Activated gamma-delta T cell (primary cell): ENCODE data around the gene SYT5.
A peak's percentile ranks its signal among the peaks of the same experiment; 100 is the strongest.
"Not testable (repeated sequence)": the region's sequence is repeated elsewhere in the genome, so short reads cannot be mapped to it uniquely, and the experiment has no call there.

ENCODE experiments used
- DNase-seq: peaks from one replicate; lab custom pipeline; 2025; lab: John Stamatoyannopoulos, UW

The SYT5 gene

DNA sequence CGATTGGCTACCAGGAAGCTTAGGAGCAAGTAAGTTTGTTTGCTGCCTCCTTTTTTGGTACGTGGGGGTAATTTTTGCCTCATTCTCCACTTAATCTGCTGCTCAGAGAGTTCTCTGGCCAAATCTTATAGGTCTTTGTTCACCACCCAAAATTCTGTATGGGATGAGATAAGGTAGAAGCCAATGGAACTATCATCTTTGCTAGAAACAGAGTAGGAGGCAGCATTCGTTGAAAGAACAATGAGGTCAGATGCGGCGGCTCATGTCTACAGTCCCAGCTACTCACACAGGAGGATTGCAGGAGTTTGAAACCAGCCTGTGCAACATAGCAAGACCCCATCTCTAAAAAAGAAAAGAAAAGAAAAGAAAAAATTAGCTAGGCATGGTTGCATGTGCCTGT, 8.6 kb downstream of the SYT5 start:
- DNase-seq, result no peak

DNA sequence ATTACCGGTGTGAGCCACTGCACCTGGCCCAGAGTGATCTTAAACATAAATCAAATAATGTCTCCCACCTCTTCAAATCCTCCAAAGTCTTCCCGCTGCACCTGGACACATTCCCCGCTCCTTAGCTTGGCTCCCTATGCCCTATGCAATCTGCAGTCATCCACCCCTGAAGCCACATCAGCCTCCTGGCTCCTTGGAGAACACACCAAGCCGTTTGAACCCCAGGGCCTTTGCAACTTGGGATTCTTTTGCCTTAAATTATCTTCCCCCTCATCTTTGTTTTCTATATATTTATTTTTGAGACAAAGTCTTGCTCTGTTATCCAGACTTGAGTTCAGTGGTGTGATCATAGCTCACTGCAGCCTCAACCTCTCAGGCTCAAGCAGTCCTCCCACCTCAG, 11.0 kb downstream of the SYT5 start:
- no peak for DNase-seq

DNA sequence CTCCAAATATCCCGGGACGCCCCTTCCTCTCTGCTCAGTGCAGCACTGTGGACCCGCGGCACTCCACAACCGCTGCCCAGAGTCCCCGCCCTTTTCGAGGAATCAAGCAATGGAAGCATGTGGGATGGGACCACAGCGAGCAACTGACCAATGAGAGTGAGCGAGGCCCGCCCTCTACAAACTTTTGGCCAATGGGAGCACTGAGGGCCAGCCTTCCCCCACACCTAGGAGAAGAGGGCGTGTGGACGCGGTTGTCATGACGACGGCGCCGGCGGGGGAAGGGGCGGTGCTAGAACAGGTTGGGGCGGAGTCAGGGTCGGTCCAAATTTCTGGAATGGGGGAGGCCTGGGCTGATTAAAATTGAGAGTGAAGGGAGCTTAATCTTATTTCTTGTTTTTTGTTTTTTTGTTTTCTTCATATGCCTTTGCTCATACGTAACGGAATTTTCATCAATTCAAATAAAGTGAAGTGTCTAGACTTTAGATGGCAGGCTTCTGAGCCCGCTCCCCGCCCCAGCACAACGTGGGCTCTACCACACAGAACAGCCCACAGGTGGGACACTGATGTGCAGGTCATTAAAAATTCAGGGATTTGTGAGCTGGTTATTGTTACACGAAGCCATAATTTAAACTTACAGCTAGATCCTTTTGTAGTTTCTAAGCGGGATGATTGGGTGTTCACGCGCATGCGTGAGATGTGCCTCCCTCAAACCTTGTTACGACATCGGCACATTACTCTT, 13.4 kb downstream of the SYT5 start, which contains the start of gene DNAAF3:
TSS of gene DNAAF3 (minus strand) at position 84 of the 739 bp plus-strand sequence. CDS start 200 bp downstream, outside the sequence.
- peak; percentile 29 for DNase-seq

DNA sequence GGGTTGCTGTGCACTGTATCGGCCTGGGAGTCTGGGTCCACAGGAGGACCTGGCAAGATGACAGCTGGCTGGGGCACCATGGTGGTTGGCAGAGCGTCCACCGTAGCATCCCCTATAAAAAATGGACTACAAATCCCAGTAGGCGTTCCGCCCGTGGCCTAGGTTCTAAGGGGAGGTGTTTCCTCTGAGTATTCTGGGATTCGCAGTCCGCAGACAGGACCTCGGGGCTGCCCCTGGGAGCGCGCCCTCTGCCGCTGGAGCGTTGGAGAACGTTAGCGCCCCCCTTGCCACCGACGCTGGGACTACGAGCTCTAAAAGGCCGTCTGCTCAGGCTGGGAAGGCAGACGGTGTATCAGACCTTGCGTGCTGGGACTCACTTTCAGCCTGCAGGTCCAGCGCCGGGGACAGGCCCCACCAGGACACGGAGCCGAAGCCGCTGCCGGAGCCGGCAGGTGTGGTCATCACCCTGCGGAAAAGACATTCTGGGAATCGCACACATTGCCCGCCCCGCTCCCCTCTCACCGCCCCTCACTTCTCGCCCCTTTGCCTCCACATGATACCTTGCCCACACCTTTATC, 14.0 kb downstream of the SYT5 start:
- no peak for DNase-seq

DNA sequence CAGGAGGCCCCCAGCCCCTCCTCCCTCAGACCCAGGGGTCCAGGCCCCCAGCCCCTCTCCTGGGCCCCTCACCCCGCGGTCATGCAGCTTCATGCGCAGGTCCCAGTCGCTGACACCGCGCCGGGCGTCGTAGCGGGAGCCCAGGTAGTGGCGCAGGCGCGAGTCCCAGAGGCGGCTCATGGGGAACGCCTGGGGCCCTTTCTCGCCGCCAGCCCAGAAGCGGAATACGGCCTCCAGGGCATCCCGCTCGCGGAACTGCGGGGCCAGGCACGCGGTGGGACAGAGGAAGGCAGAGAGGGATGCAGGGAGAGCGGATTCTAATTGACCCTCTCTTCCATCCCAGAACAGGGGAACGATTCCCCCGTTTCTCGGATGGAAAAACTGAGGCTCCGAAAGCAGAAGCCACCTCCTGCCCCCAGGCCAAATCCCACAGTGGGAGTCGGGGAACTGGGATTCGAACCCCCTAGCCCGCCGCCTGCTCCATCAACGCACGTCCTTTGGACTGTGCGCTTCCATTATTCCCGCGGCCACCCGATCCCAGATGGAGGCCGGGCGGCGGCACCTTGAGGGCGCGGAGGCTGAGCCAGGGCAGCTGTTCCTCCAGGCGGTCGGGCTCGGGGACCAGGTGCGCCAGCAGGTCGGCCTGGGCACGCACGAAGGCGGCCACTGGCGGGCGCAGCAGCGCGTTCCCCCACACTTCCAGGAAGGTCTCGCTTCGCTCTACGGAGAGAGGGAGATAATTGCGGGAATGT, 18.3 kb downstream of the SYT5 start:
- DNase-seq, result no peak

DNA sequence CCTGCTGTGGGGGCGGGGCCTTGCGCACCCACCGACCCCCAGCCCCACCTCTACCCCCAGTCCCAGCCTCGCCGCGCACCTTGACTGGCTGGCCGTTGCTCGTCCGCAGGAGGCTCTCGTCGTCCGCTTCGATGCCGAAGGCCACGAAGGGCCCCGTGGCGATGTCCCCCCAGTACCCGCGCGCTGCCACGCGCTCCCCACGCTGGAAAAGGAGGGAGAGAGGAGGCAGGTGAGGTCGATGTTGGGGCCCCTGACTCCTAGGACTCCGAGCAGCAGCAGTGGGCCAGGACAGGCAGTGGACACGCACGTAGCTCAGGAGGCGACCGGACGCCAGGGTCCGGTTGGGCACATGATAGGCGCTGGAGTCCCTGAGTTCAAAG, 19.1 kb downstream of the SYT5 start:
- DNase-seq, result no peak

DNA sequence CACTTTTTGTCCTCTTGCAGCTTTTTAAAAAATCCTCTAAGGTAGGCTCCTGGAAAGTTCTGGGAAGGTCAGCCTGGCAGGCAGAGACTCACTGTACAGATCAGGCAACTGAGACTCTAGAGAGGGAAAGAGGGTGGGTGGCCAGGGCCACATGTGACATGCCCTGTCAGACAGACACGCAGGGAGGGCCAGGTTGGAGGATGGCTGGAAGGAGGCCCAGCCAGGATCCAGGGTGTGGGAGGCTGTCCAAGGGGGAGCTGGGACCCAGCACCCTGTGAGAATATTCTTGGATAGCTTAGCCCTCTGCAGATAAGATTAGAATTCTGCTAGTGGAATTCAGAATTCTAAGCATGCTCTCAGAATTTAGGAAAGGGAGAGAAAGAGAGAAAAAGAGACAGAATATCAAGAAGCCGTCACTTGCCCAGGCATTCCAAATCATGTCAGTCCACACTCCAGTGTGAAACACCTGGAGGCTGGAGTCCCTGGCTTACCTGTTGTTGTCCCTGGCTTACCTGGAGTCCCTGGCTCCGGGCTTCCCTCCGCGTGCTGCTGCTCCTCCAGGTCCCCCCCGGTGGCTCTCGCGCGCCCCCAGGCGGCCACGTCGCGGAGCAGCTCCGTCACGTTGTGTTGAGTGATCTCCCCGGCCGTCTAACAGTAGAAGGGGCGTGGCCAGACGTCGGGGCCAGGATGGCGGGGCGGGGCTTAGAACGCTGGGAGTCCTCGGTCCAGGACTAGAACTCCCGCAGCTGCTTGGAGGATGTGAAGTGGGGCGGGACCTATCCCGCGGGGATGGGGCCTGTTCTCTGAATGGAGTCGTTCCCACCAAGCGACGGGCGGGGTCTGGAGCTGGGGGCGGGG, 19.7 kb downstream of the SYT5 start:
- peak; percentile 70 for DNase-seq

DNA sequence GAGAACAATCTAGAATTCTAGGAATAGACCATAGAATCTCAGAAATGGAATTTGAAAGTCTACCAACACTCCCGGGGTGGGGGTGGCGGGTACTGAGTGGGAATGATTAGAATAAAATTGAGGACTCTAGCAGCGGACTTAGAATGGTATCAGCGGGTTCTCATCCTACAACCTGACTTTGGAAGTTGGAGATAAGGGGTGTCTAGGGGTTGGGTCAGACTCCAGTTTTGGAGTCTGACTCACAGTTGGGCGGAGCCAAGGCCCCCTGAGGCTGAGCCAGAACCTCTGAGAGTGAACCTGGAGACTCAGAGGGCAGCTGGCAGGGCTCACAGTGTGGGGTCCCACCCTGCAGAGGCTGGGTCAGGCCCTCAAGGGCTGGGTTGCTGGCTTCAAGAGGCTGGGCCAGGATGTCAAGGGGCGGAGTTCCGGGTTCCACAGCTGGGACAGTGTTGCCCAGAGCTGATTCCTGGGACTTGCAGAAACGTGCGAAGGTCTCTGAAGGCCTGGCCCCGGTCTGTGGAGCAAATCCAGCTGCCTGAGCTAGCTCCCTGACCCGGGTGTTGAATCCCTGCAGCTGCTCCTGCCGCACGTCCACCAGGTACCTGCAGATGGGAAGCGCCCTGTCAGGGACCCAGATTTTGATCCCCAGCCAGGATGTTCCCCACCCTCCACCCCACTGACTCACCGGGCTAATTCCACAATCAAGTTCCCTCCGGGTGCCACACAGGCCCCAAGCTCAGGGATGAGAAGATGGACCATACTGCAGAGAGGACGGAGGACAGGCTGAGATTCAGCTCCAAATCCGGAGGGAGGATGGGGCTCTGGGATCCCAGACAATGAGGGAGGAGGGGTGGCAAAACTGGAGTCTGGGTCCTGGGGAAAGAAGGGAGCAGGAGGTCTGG, 21.0 kb downstream of the SYT5 start:
- no peak for DNase-seq

DNA sequence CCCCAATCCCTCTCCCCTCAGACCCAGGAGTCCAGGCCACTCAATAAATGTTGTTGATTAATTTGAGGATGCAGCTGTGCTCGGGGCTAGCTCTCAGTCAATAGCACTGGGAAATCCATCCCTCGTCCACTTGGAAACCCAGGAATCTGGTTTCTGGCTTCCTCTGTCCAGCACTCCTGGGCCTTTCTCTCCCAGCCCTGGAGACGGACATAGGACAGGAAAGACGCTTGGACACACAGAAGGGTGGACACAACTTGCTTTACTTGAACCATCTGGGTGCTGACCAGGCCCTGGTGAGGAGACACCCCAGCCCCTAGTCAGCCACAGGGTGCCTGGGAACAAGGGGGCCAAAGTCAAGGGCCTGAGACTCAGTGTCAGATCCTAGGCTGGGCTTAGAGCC, 21.7 kb downstream of the SYT5 start:
- DNase-seq, result no peak

DNA sequence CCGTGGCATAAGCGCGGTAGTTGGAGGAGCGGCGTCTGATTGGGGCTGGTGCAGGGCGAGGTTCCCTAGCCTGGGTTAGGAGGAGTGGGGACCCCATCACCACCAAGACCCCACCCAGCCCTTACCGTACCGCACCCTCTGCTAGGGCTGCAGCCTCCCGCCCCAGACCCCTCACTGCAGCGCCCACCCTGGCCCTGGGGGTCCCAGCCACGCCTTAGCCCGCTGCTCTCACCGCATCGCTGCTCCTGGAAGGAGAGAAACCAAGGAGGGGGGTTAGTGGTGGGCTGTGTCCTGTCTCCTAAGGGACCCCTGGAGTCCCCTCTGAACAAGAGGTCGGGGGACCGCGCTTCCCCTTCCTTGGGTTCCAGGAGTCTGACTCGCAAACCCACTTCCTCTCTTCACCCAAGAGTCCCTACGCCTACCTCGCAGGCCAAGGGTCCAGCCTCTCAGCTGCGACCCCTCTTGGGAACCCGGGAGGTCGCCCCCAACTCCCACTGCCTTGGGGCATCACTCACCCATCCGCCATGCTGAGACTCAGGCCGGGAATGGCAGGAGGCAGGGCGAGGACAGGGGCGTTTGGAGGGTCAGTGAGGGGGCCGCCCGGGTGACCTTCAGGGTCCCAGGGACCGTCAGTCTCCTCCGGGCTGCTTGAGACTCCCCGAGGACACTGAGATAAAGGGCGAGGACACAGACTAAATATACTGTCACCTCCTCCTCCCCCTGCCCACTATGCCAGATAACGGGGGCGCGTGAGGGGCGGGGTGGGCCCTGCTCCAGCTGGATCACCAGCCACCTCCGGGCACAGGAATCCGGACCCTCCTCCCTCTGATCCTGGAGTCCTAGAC, 22.8 kb downstream of the SYT5 start, which contains the start of gene TNNI3:
TSS of gene TNNI3 (minus strand) at position 669 of the 845 bp plus-strand sequence. CDS start at position 526, 143 bp downstream.
- DNase-seq, result no peak

DNA sequence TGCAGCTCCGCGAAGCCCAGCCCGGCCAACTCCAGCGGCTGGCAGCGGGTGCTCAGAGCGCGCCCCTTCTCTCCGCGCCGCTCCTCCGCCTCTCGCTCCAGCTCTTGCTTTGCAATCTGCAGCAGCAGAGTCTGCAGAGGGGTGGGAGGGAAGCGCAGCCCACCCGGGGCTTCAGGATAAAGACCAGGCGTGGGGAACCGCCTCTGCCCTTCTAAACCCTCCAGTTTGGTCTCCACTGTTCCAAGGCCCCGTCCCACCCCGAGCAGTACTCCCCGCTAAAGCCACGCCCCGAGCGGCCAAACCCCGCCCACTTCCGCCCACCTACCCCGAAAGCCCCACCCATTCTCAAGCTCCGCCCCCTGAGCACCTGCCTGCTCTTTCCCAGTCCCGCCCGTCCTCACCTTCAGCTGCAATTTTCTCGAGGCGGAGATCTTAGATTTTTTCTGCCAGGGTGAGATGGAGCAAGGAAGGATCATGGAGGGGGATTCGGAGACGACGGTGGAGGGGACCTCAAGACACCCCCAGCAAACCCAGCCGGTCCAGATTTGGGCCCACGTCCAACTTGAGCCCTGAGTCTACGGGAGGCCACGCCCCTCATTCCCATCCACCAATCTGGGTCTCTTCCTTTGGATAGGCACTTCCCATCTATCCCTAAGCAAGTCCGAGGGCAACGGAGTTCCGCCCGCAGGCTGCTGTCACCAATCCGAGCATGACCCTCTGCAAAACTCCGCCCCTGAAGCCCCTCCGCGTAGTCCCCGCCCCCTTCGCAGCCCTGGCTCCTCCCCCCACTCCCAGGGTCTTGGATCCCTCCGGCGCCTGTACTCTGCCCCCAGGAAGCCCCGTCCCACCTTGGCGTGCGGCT, 23.7 kb downstream of the SYT5 start:
- DNase-seq, result no peak

DNA sequence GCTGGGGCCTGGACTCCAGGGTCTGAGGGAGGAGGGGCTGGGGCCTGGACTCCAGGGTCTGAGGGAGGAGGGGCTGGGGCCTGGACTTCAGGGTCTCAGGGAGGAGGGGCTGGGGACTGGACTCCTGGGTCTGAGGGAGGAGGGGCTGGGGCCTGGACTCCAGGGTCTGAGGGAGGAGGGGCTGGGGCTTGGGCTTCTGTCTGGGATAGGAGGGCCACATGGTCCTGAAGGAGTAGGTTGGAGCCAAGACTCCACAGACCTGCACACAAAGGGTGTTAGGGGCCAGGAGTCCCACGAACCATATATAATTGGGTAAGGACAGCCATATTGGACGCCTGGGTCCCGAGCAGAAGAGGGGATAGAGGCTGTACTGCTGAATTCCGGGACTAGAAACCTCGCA, 24.3 kb downstream of the SYT5 start:
- not testable (repeated sequence) for DNase-seq

DNA sequence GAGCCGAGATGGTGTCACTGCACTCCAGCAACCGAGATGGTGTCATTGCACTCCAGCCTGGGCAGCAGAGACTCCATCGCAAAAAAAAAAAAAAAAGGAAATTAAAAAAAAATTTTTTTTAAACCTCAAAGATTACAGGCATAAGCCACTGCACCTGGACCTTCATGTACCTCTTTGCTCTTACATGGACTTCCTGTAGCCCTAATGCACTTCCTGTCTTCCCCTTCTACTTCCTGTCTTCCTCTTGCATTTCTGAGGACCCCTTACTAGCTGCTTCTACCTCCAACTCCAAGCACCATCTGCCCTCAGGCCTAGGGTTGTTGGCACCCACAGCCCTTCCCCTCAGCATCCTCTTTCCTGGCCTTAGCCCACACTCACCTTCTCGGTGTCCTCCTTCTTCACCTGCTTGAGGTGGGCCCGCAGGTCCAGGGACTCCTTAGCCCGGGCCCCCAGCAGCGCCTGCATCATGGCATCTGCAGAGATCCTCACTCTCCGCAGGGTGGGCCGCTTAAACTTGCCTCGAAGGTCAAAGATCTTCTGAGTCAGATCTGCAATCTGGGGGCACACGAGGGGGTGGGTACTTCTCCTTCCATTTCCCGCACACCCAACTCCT, 26.3 kb downstream of the SYT5 start:
- no peak for DNase-seq

DNA sequence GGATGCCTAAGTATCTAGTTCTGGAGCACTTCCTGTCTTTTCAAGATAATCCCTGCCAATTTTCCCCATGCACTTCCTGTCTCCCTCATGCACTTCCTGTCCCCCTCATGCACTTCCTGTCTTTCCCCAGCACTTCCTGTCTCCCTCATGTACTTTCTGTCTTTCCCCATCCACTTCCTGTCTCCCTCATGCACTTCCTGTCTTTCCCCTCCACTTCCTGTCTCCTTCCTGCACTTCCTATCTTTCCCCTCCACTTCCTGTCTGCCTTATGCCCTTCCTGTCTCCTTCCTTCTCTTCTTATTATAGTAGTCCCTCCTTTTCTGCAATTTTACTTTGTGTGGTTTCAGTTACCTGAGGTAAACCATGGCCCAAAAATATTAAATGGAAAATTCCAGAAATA, 28.1 kb downstream of the SYT5 start:
- no peak for DNase-seq

DNA sequence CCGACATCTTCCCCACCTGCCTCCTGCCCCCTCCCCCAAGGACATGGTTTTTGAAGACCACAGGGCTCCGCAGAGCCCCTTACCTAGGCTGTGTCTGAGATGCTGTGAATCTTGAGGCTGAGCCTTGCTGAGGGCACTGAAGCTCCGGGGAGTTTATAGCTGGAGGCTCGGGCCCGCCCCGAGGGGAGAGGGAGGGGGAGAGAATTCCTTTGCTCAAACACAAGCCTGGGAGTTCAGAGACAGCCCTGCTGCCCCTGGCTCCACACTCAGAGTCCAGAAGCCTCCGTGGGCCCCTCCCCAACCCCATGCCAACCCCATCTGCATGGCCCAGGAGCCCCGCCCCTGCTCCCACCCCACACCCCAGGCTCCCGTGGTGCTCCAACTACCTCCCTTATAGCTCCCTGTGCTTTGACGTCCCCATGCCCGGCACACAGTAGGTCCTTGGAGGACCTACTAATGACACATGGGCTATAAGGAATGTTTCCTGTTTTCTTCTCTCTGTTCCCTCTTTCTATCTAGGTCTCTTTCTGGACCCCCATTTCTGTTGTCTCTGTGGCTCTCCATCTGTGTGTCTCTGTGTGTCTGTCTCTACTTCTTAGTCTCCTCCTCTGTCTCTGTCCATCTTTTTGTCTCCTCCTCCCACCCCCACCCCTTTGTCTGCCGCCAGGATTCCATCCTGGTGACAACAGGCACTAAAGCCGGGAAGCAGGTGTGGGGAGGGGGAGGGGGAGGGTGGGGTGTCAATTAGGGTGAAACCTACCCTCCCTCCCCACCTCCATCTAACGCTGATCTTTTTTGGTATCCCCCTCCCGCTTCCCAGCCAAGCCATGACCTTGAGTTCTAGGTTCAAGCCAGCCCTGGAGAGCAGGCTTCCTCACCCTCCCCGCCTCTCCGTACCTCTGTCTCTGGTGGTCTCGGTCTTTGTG, 30.7 kb downstream of the SYT5 start, which contains the start of gene TNNT1:
TSS of gene TNNT1 (minus strand) at position 129 of the 926 bp plus-strand sequence. CDS start 2,049 bp downstream, outside the sequence.
- no peak for DNase-seq

DNA sequence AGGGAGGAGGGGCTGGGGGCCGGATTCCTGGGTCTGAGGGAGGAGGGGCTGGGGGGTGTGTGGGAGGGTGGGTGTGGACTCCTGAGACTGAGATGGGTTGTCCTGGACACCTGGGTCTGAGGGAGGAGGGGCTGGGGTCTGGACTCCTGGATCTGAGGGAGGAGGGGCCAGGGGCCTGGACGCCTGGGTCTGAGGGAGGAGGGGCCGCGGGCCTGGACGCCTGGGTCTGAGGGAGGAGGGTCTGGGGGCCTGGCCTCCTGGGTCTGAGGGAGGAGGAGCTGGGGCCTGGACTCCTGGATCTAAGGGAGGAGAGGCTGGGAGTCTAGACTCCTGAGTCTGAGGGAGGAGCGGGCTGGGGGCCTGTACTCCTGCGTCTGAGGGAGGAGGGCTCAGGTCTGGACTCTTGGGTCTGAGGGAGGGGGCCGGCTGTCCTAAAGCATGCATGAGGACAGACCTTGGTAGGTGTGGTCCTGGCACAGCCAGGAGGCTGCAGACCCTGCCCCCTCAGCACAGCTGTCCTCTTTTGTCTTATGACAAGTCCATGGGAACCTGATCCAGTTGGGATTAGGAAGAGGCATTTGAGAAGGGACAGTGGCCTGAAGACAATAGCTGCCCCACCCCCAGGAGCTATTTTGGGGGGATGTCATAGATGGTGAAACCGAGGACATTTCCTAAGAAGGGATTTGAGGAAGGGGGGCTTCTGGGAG, 32.4 kb downstream of the SYT5 start:
- no peak for DNase-seq
